Left cardiac atrium (tissue), 4 donors: Measurements from ENCODE around the gene MAVS. TPM values are rescaled to one million over a fixed set of nuclear protein-coding genes. Genes with fewer than 3 reads are reported as not detected.
A peak's percentile ranks its signal among the peaks of the same experiment; 100 is the strongest.
"Not testable (repeated sequence)": the region's sequence is repeated elsewhere in the genome, so short reads cannot be mapped to it uniquely, and the experiment has no call there.

ENCODE experiments used
- ATAC-seq, 2 donors: fragments of 200-7000 bp; cut with Tn5 transposase; one replicate each; pipeline ENCODE4 v1.9.1; 2020; ENCODE audit warnings: mild to moderate bottlenecking in 2 of 2, moderate library complexity in 2 of 2
- DNase-seq: peaks from one replicate; pipeline ENCODE4 v3.0.0-alpha.2; 2020
- intact Hi-C, 2 donors: fragments of 100-400 bp; cut with DNase I; formaldehyde crosslinking; loops; one replicate each; pipeline versions ENCODE4 v1.14.1 to v1.15.1; 2022 to 2023
- total RNA-seq, 2 donors: library from RNA; stranded (reverse); fragmentation: NEBNext Ultra II Directional; extraction: Animal tissue kit (Norgen Biotek cat#: 25700); gene quantifications; one replicate each; pipeline ENCODE4 v1.2.1, GENCODE V29; 2021
- donor health status: DM: no; HTN: yes; CAD: no.
- donor health status: DM: no; HTN: yes; CAD: no; lungs with severe emphysema.
- donor health status: DM: yes; HTN: yes; CAD: no.
- donor health status: Dilated cardiomyopathy.

MAVS gene
- total RNA-seq, 2 donors from 2014 or later: 28.9 to 31.1 TPM

DNA sequence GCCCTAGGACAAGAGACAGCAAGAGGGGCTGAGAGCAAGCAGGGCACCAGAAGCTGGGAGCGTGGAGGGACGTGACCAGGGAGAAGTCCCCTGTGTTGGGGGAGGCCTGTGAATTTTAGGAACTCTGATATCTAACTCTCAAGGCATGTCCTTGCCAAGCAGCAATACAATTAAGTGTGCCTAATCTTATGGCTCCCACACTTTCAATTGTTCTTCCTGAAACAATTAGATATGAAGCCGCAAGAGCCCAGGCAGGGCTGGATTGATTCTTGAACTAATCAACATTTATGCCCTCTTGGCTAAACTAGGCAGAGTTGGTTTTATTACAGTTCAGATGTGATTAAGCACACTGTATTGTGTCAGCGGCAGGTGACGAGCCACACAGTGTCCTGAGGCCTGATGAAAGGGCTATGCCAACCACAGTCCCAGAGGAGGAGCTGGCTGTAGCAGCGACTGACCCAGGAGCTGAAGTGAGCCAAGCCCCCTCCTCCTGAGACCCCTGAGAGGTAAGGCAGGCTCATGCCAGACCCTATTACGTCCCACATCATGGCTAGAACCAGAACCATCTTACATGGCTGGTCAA, 4.2 kb upstream of the MAVS start:
- no peak for DNase-seq
- no peak for ATAC-seq
- intact Hi-C loops: loop anchor here in 1 of 2 donors (10.0 kb wide), 1 partner anchor 58 kb away; the partner anchor contains the start of genes CENPB and SPEF1

DNA sequence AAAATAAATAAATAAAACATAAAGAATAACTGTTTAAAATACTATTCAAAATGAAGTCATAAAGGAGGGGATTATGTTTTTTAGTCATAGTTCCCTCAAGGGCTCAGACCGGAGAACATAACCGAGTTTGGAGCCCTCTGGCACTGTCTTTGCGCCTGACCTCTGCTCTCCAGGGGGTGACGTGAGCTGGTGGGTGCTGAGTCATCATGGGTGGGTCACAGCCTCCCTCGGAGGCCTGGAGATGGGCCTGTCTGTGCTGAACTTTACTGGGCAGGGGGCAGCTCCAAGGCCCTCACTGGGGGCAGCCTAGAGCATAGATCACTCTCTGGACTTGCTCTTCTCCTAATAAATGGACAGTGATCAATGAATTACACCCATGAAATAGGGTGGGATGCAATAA, 3.1 kb upstream of the MAVS start:
- intact Hi-C loops: loop anchor here in 1 of 2 donors (10.0 kb wide), 1 partner anchor 59 kb away; the partner anchor contains the start of genes CENPB and SPEF1
- DNase-seq (no peak), ATAC-seq (no peak)

DNA sequence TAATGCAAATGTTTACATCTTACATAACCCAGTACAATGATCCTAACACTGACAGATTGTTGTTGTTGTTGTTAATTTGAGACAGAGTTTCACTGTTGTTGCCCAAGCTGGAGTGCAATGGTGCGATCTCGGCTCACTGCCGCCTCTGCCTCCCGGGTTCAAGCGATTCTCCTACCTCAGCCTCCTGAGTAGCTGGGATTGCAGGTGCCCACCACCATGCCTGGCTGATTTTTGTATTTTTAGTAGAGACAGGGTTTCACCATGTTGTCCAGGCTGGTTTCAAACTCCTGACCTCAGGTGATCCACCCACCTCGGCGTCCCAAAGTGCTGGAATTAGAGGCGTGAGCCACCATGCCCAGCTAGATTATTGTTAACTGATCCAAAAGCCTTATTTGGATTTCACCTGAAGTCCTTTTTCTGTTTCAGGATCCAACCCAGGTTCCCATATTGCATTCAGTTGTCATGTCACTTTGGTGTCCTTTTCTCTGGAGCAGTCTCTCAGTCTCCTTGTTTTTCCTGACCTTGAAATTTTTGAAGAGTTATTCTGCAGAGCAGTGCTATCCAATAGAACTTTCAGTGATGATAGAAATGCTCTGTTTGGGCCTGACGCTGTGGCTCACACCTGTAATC, 2.5 kb upstream of the MAVS start:
- not testable (repeated sequence) for DNase-seq, ATAC-seq
- intact Hi-C loops: loop anchor here in 1 of 2 donors (10.0 kb wide), 1 partner anchor 59 kb away; the partner anchor contains the start of genes CENPB and SPEF1

DNA sequence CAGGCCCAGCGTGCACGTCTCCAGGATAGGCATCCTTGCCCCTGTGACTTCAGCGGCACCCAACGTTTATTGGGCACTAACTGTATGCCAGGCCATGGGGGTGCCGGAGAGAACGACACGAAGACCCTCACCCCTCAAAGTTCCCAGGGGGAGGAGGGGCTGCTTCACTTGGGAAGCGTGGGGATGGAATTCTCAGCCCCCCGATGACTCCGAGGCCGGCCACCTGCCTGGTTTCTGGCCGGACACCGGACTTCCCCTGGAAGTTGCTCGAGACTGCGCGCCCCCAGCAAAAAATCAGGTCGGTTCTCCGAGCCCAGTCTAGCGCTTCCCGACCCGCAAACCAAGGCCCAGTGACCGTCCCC, 275 bp upstream of the MAVS start:
- no peak for ATAC-seq
- intact Hi-C loops: loop anchor here in 1 of 2 donors (10.0 kb wide), 1 partner anchor 62 kb away; the partner anchor contains the start of genes CENPB and SPEF1
- DNase-seq: no peak

DNA sequence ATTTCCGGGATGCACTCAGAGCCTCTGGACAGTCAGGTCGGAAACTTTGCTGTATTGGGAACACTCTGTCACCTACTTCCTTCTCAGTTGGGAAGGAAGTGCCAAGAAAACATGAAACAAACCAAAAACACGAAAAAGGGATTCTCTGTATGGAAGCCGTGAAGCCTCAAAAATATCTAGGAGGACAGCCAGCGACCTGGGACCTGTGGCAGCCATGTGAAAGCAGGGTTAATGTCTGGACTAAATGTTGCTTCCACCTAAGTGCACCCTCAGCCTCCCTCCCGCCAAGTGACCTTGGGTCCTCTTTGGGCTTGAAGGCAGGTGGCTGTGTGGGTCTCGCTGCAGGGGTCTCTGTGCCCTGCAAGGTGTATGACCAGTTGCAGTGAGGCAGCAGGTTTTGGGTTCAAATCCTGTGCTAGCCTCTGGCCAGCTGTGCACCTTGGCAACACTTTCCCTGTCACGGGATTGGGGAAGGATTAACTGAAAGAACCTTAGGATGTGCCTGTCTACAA, 851 bp downstream of the MAVS start:
- DNase-seq (no peak), ATAC-seq (no peak)
- intact Hi-C loops: loop anchor here in 1 of 2 donors (10.0 kb wide), 1 partner anchor 63 kb away; the partner anchor contains the start of genes CENPB and SPEF1

DNA sequence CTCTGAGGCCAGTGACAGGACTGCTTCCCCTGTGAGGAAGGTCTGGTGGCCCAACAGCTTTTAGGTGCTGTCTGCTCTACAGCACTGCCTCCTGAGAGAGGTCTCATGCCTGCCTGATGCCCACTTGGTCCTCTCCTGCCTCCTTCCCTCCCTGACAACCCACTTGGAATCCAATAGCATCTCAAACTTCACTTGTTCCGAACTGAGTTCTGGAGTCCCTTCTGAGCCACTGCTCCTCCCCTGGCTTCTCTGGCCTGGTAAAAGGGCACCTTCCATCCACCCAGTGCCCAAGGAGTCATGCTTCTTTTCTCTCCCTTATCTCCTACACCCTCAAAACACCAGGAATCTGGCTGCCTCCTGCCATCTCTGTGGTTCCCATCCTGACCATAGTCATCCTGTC, 1.9 kb downstream of the MAVS start:
- DNase-seq: no peak
- intact Hi-C loops: loop anchor here in 1 of 2 donors (10.0 kb wide), 1 partner anchor 64 kb away; the partner anchor contains the start of genes CENPB and SPEF1
- no peak for ATAC-seq

DNA sequence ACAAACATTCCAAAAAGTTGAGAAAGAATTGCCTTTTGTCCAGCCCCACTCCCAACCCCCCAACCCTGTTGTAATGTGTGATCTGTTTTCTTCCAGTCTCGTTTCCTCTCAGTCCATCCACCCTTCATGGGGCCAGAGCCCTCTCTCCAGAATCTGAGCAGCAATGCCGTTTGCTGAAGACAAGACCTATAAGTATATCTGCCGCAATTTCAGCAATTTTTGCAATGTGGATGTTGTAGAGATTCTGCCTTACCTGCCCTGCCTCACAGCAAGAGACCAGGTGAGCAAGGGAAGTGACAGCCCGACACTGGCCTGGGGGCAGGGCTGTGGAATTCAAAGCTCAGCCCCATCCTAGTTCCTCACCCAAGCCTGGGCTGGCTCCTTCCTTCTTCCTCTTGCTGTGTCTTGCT, 7.8 kb downstream of the MAVS start:
- DNase-seq: no peak
- ATAC-seq: peak in 1 of 2 donors; percentile 43
- intact Hi-C loops: loop anchor here in 1 of 2 donors (10.0 kb wide), 1 partner anchor 180 kb away; no protein-coding TSS in a partner anchor

DNA sequence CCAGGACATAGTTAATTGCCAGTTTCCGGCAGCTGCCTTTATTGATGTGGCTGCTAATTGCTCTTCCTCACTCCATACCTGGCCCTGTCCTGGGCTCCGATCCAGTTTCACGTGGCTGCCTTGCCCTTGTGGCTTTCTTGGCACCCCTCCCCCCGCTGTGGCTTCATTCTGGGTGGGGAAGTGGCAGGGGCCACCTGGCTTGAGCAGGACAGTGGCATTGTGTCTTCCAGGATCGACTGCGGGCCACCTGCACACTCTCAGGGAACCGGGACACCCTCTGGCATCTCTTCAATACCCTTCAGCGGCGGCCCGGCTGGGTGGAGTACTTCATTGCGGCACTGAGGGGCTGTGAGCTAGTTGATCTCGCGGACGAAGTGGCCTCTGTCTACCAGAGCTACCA, 10.8 kb downstream of the MAVS start:
- ATAC-seq (no peak), DNase-seq (no peak)
- intact Hi-C loops: loop anchor here in 1 of 2 donors (10.0 kb wide), 1 partner anchor 183 kb away; no protein-coding TSS in a partner anchor

DNA sequence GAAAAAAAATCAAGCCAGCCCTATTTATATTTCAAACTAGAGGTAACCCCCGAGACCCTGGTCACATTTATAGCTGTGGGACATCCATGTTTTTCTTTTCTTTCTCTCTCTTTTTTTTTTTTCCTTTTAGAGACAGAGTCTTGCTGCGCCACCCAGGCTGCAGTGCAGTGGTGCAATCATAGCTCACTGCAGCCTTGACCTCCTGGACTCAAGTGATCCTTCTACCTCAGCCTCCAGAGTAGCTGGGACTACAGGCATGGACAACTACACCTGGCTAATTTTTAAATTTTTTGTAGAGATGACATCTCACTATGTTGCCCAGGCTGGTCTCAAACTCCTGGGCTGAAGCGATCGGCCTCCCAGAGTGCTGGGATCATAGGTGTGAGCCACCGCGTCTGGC, 12.1 kb downstream of the MAVS start:
- intact Hi-C loops: loop anchor here in 1 of 2 donors (10.0 kb wide), 1 partner anchor 184 kb away; no protein-coding TSS in a partner anchor
- DNase-seq (no peak), ATAC-seq (no peak)

DNA sequence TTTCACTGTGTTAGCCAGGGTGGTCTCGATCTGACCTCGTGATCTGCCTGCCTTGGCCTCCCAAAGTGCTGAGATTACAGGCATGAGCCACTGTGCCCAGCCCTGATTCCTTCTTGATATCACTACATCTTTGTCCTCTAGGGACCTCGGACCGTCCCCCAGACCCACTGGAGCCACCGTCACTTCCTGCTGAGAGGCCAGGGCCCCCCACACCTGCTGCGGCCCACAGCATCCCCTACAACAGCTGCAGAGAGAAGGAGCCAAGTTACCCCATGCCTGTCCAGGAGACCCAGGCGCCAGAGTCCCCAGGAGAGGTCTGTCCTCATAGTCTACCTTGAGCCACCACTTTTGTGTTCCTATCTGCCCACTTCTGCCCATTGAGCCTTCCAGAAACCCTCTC, 14.6 kb downstream of the MAVS start:
- ATAC-seq: no peak
- intact Hi-C loops: no loop called here

DNA sequence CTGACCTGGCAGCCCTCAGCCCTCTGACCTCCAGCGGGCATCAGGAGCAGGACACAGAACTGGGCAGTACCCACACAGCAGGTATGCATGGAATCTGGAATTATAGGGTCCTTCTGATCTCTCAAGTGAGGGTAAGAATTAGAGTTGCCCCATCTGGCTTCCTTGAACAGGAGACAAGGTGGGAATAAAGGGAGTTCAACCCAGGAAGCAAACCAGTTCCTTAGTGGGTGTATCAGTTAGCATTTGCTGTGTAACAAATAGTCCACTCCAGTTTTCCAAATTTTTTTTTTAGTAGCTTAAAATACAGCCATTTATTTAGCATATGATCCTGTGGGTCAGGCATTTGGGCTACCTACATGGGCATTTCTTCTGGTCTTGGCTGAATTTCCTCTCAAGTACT, 15.7 kb downstream of the MAVS start:
- intact Hi-C loops: no loop called here
- ATAC-seq (no peak), DNase-seq (no peak)

More for the DNA sequence above, 14.6 kb downstream of the MAVS start:
- DNase-seq: no peak

DNA sequence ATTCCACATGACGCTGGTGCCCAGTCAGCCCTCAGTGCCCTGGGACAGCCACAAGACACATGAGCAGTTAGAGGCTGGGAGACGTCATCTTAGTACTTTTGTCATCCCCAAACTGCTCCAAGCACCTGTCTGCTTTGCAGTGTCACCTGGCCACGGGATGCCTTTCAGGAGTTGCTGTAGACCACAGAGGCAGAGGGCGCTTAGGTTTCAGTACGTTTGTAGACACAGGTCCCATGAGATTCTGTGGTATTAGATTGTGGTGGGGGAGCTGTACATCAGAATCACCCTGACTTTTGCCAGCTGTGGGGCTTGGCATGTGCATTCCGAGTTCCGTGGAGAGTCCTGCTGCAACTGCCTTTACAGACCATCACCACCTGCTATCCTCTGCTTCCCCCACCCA, 16.7 kb downstream of the MAVS start:
- intact Hi-C loops: no loop called here
- ATAC-seq (no peak), DNase-seq (no peak)

DNA sequence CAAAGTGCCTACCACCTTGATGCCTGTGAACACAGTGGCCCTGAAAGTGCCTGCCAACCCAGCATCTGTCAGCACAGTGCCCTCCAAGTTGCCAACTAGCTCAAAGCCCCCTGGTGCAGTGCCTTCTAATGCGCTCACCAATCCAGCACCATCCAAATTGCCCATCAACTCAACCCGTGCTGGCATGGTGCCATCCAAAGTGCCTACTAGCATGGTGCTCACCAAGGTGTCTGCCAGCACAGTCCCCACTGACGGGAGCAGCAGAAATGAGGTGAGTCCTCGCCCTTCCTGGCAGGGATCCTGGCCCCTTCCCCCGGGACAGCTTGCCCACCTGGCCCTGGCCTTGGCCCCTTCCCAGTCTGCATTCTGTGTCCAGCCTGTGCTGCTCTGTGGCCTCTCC, 17.9 kb downstream of the MAVS start:
- intact Hi-C loops: no loop called here
- no peak for ATAC-seq
- DNase-seq: no peak

DNA sequence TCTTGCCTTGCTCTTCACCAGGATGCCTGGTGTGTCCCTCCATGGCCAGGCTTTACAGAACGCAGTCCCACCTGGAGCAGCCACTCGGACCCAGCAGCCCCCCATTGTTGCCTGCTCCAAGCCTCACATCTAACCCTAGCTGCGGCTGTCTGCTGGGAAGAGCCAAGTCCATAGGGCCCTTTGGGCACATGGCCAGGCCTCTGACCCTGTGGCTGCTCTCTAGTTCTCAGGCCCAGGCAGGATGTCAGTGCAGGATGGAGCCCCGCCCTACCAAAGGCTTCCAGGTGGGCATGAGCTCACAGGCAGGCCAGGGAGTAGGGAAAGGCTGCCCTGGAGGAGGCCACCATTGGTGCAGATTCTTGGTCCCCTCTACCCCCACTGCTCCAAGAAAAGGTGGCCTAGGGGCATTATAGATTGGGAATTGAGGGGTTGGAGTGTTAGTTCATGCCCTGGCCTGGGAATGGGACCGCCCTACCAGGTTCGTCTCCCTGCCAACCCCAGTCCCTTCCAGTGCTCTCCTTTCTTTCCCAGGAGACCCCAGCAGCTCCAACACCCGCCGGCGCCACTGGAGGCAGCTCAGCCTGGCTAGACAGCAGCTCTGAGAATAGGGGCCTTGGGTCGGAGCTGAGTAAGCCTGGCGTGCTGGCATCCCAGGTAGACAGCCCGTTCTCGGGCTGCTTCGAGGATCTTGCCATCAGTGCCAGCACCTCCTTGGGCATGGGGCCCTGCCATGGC, 18.7 kb downstream of the MAVS start:
- ATAC-seq (no peak), DNase-seq (no peak)
- intact Hi-C loops: no loop called here

DNA sequence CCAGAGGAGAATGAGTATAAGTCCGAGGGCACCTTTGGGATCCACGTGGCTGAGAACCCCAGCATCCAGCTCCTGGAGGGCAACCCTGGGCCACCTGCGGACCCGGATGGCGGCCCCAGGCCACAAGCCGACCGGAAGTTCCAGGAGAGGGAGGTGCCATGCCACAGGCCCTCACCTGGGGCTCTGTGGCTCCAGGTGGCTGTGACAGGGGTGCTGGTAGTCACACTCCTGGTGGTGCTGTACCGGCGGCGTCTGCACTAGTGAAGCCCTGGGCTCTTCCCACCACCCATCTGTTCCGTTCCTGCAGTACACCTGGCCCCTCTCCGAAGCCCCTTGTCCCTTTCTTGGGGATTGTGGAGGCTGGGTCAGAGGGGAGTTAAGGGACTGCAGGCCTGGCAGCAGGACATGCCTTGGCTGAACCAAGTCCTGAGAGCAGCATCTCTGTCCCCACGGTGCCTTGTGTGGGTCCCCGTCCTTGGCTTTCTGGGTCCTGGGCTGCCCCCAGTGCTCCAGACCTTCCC, 19.3 kb downstream of the MAVS start:
- ATAC-seq (no peak), DNase-seq (no peak)
- intact Hi-C loops: no loop called here

DNA sequence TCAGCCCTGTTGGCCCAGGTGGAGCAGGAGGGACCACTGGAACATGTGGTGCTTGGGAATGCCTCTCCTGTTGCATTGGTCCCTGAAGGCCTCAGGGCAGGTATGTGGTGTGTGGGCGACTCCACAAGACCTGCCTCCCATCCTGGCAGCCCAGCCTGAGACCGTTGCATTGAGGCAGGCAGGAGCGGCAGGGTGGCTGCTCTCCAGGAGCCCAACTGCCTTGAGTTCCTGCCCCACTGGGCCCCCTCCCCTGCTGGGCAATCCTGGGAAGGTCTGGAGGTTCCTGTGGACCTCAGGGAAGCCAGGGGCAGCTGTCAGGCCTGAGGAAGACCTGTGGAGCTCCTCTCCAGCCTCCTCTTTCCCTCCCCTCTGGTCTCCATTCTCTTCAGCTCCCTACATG, 19.8 kb downstream of the MAVS start:
- ATAC-seq (no peak), DNase-seq (no peak)
- intact Hi-C loops: no loop called here

DNA sequence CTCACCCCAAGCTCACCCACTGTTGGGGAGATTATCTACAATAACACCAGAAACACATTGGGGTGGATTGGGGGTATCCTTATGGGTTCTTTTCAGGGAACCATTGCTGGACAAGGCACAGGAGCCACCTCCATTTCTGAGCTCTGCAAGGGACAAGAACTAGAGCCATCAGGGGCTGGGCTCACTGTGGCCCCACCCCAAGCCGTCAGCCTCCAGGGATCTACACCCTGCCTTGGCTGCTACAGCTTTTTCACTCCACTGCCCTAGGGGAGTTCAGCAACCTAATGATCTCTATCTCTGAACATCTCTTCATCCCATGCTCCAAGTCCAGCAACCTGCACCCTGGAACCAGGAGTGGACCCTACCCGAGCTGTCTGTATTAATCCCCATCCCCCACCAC, 21.2 kb downstream of the MAVS start:
- intact Hi-C loops: no loop called here
- DNase-seq: no peak
- ATAC-seq: no peak

DNA sequence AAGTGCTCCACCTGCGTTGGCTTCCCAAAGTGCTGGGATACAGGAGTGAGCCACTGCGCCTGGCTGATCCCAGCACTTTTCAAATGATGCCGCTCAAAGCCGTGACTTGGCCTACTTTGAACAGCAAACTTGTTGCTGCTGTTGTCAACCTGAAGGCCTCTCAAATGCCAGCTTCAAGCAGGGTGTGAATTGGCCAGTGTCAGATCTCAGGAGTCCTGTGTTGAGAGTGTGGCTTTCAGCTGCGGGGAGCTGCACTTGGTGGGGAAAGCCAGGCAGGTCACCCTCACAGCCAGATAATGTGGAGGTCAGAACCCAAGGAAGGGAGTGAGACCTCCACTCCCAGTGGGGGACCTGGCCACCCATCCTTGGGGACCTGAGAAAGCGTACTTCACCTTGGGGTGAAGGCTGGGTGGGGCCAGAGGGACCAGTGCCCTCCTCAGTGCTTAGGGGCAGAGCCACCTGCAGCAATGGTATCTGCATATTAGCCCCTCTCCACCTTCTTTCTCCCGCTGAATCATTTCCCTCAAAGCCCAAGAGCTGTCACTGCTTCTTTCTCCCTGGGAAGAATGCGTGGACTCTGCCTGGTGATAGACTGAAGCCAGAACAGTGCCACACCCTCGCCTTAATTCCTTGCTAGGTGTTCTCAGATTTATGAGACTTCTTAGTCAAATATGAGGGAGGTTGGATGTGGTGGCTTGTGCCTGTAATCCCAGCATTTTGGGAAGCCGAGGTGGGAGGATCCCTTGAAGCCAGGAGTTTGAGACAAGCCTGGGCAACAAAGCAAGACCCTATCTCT, 23.4 kb downstream of the MAVS start:
- intact Hi-C loops: no loop called here
- ATAC-seq (peak in 1 of 2 donors; percentile 10), DNase-seq (no peak)
